Muscle of leg (tissue), 11 donors: ENCODE measurements around the gene SMAD2. TPM values are rescaled to one million over a fixed set of nuclear protein-coding genes. Genes with fewer than 3 reads are reported as not detected.
A peak's percentile ranks its signal among the peaks of the same experiment; 100 is the strongest.

Source experiments
- DNase-seq: peaks from one replicate; pipeline ENCODE4 v3.0.0; 2013
- H3K27ac ChIP-seq: one replicate; pipeline ENCODE4 v1.5.1; 2013; ENCODE audit warnings: mild to moderate bottlenecking, low read length, control low read depth
- H3K27me3 ChIP-seq: one replicate; pipeline ENCODE4 v1.6.1; 2013; ENCODE audit warnings: low read length; ENCODE audit not compliant: control insufficient read depth, insufficient read depth
- H3K36me3 ChIP-seq: one replicate; pipeline ENCODE4 v1.6.1; 2013; ENCODE audit warnings: low read length; ENCODE audit not compliant: control insufficient read depth, insufficient read depth
- H3K4me1 ChIP-seq: one replicate; pipeline ENCODE4 v1.6.1; 2013; ENCODE audit warnings: low read length; ENCODE audit not compliant: control insufficient read depth, insufficient read depth
- H3K4me3 ChIP-seq: one replicate; pipeline ENCODE4 v1.5.1; 2013; ENCODE audit warnings: low read length, control low read depth
- H3K9me3 ChIP-seq: replicated peaks from 2 replicates; pipeline ENCODE4 v1.6.1; 2013; ENCODE audit warnings: low read depth, low read length; ENCODE audit not compliant: control insufficient read depth
- WGBS: methylation state at CpG from one replicate; pipeline ENCODE4 v1.1.5; 2013; ENCODE audit warnings: missing lambda C conversion rate; ENCODE audit not compliant: insufficient coverage; 5-methylcytosine and 5-hydroxymethylcytosine counted together
- polyA plus RNA-seq, 8 donors: library from polyadenylated mRNA; unstranded; fragments of 120-200 nt; gene quantifications; one replicate each; pipeline versions ENCODE4 v1.2.1 to v1.2.3, GENCODE V29; 2013; ENCODE audit warnings: inconsistent platforms in 1 of 8, low replicate concordance in 1 of 8; ENCODE audit not compliant: insufficient read length in 8 of 8, insufficient read depth in 1 of 8
- total RNA-seq: library from RNA; stranded (reverse); fragments of 120-200 nt; gene quantifications from one replicate; pipeline ENCODE4 v1.2.4, GENCODE V29; 2013

The SMAD2 gene
- total and polyA plus RNA-seq, 9 donors = 42.7 to 91.8 (median 56.2) TPM

- 83% methylated on average over 1 of the region's 1 CpG for WGBS
- H3K27me3 ChIP-seq = peaks cover 2% of the 10 kb centered on the region
- no peaks in the 10 kb centered on the region for H3K9me3 ChIP-seq
- no peaks in the 10 kb centered on the region for H3K36me3 ChIP-seq
- no peak overlapping the region for H3K27ac ChIP-seq
- DNase-seq = no peak
- peaks cover 6% of the 10 kb centered on the region for H3K4me1 ChIP-seq
- no peak overlapping the region for H3K4me3 ChIP-seq
Observed at GRCh38 chr18:47935321-47936055, 5.0 kb upstream of the SMAD2 start.

DNA sequence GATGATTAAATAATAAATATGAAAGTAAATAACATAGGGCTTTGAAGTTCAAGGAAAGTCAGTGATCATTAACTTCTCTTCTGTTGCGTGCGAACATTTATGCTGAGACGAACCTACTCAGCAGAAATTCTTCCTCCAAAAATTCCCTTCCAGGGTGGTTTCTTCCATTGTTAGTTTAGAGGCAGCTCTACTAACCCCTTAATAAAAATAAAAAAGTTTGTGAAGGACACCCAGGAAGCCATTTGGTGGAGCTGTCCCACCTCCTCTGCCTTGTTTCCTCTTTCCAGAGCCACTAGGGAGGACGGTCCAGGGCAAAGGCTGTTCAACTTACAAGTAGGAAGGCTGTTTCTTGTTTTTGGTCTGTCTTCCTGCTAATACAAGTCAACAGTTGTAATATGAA, 2.1 kb upstream of the SMAD2 start:
- Histone ChIP-seq H3K9me3 (no peaks in the 10 kb centered on the region), H3K36me3 (no peaks in the 10 kb centered on the region), H3K4me3 (no peak overlapping the region), H3K27me3 (no peaks in the 10 kb centered on the region), H3K27ac (no peak overlapping the region), H3K4me1 (peaks cover 6% of the 10 kb centered on the region)
- WGBS = no CpG with 5 or more reads among the region's 4 CpGs
- peak; percentile 36 for DNase-seq

- no peaks in the 10 kb centered on the region for H3K9me3 ChIP-seq
- H3K4me1 ChIP-seq = peaks cover 6% of the 10 kb centered on the region
- no peak overlapping the region for H3K4me3 ChIP-seq
- no peaks in the 10 kb centered on the region for H3K36me3 ChIP-seq
- H3K27ac ChIP-seq = no peak overlapping the region
- no peaks in the 10 kb centered on the region for H3K27me3 ChIP-seq
- DNase-seq = peak; percentile 11
- WGBS = 60% methylated on average over 3 of the region's 10 CpGs
Observed at GRCh38 chr18:47932190-47932589, 1.7 kb upstream of the SMAD2 start.

- H3K36me3 ChIP-seq = no peaks in the 10 kb centered on the region
- WGBS = 29% methylated on average over 5 of the region's 8 CpGs
- peak overlapping the region; percentile 64 for H3K4me3 ChIP-seq
- DNase-seq = peak; percentile 57
- H3K9me3 ChIP-seq = no peaks in the 10 kb centered on the region
- H3K27me3 ChIP-seq = no peaks in the 10 kb centered on the region
- H3K27ac ChIP-seq = peak overlapping the region; percentile 92
- H3K4me1 ChIP-seq = peaks cover 6% of the 10 kb centered on the region
Observed at GRCh38 chr18:47931718-47932103, 1.3 kb upstream of the SMAD2 start.

GRCh38 chr18:47930931-47931717, 665 bp upstream of the SMAD2 start:
- H3K27ac ChIP-seq = peak overlapping the region; percentile 92
- DNase-seq = peak; percentile 99
- H3K4me1 ChIP-seq = peaks cover 6% of the 10 kb centered on the region

GRCh38 chr18:47929681-47930198, 719 bp downstream of the SMAD2 start:
- Histone ChIP-seq H3K9me3 (no peaks in the 10 kb centered on the region), H3K4me1 (peaks cover 6% of the 10 kb centered on the region), H3K27me3 (no peaks in the 10 kb centered on the region)

More at GRCh38 chr18:47930931-47931717, 665 bp upstream of the SMAD2 start:
- Histone ChIP-seq H3K27me3 (no peaks in the 10 kb centered on the region), H3K9me3 (no peaks in the 10 kb centered on the region), H3K36me3 (no peaks in the 10 kb centered on the region), H3K4me3 (peak overlapping the region; percentile 64)
- WGBS = under 1% methylated on average over 96 of the region's 107 CpGs

GRCh38 chr18:47928466-47928865, 2.0 kb downstream of the SMAD2 start:
- DNase-seq = no peak

More at GRCh38 chr18:47929681-47930198, 719 bp downstream of the SMAD2 start:
- Histone ChIP-seq H3K4me3 (peak overlapping the region; percentile 73), H3K36me3 (no peaks in the 10 kb centered on the region), H3K27ac (peak overlapping the region; percentile 94)
- no peak for DNase-seq
- WGBS = 0% methylated on average over 7 of the region's 19 CpGs

GRCh38 chr18:47926101-47926850, 4.2 kb downstream of the SMAD2 start:
- DNase-seq = no peak
- H3K27ac ChIP-seq = no peak overlapping the region
- no peaks in the 10 kb centered on the region for H3K27me3 ChIP-seq
- no CpG with 5 or more reads among the region's 2 CpGs for WGBS
- H3K4me1 ChIP-seq = no peaks in the 10 kb centered on the region
- H3K9me3 ChIP-seq = no peaks in the 10 kb centered on the region
- no peaks in the 10 kb centered on the region for H3K36me3 ChIP-seq
- H3K4me3 ChIP-seq = no peak overlapping the region

More at GRCh38 chr18:47928466-47928865, 2.0 kb downstream of the SMAD2 start:
- H3K4me1 ChIP-seq = peaks cover 6% of the 10 kb centered on the region
- H3K27ac ChIP-seq = no peak overlapping the region
- no peaks in the 10 kb centered on the region for H3K27me3 ChIP-seq
- WGBS = no CpG with 5 or more reads among the region's 3 CpGs
- no peaks in the 10 kb centered on the region for H3K9me3 ChIP-seq
- no peak overlapping the region for H3K4me3 ChIP-seq
- H3K36me3 ChIP-seq = no peaks in the 10 kb centered on the region

GRCh38 chr18:47919916-47920315, 10.5 kb downstream of the SMAD2 start:
- Histone ChIP-seq H3K27ac (no peak overlapping the region), H3K4me3 (no peak overlapping the region), H3K27me3 (no peaks in the 10 kb centered on the region), H3K36me3 (no peaks in the 10 kb centered on the region), H3K4me1 (no peaks in the 10 kb centered on the region), H3K9me3 (no peaks in the 10 kb centered on the region)
- DNase-seq = no peak
- 90% methylated on average over 4 of the region's 6 CpGs for WGBS
